Astrocyte of the cerebellum (primary cell): ENCODE results near the gene FITM1.

Source experiments
- DNase-seq: peaks from one replicate; pipeline ENCODE4 v3.0.0-alpha.2; 2011; ENCODE audit warnings: low read depth
- H3K4me3 ChIP-seq: 2 replicates; pipeline ENCODE4 v1.5.1; 2011; ENCODE audit warnings: mild to moderate bottlenecking, low read depth, low read length, moderate library complexity
- CTCF ChIP-seq: IDR thresholded peaks from 2 replicates; pipeline ENCODE4 v1.5.1; 2012; ENCODE audit warnings: low read length, low read depth, moderate library complexity, mild to moderate bottlenecking; ENCODE audit errors: missing control alignments
- in situ Hi-C: cut with HindIII; loops from 2 replicates; pipeline ENCODE4 v1.10.0; 2017; ENCODE audit warnings: low sequenced_read_pairs

FITM1 gene

GRCh38 chr14:24092110-24092504, 38.4 kb upstream of the FITM1 start:
- TF ChIP-seq CTCF, result no peak
- in situ Hi-C loops, result no loop called here
- DNase-seq, result no peak
- H3K4me3 ChIP-seq, result no peak overlapping the region

- DNase-seq, result no peak
- no peak for TF ChIP-seq CTCF
- no peak overlapping the region for H3K4me3 ChIP-seq
- in situ Hi-C loops, result no loop called here
Observed at GRCh38 chr14:24092505-24093206, 37.8 kb upstream of the FITM1 start.

GRCh38 chr14:24093207-24093900, 37.1 kb upstream of the FITM1 start:
- in situ Hi-C loops, result no loop called here
- no peak for DNase-seq
- no peak for TF ChIP-seq CTCF
- peak overlapping the region; percentile 73 for H3K4me3 ChIP-seq

GRCh38 chr14:24093901-24094840, 36.3 kb upstream of the FITM1 start, which contains the start of gene PCK2:
PCK2 (plus strand) TSS chr14:24094311; CDS start chr14:24094406, 95 bp downstream.
- peak; percentile 16 for TF ChIP-seq CTCF
- peak within 1 kb of the TSS; percentile 73 for H3K4me3 ChIP-seq
- DNase-seq, result peak; percentile 31
- in situ Hi-C loops, result no loop called here

- no peak for DNase-seq
- peak overlapping the region; percentile 73 for H3K4me3 ChIP-seq
- no peak for TF ChIP-seq CTCF
- in situ Hi-C loops, result no loop called here
Observed at GRCh38 chr14:24094841-24095270, 35.6 kb upstream of the FITM1 start.
